GM21576 (cell line): Measurements from ENCODE around the gene FYN.
A peak's percentile ranks its signal among the peaks of the same experiment; 100 is the strongest.
"Not testable (repeated sequence)": the region's sequence is repeated elsewhere in the genome, so short reads cannot be mapped to it uniquely, and the experiment has no call there.

Experiments
- ATAC-seq: cut with Tn5 transposase; IDR thresholded peaks from one replicate; pipeline ENCODE4 v1.9.1; 2021; ENCODE audit warnings: mild to moderate bottlenecking, moderate library complexity; ENCODE audit not compliant: unreplicated experiment

The FYN gene

GRCh38 chr6:111835398-111835797 is 37.9 kb downstream of the FYN start:
- not testable (repeated sequence) for ATAC-seq

GRCh38 chr6:111834356-111834755 is 38.9 kb downstream of the FYN start:
- ATAC-seq: no peak

- no peak for ATAC-seq
Observed at GRCh38 chr6:111832833-111833418, 40.3 kb downstream of the FYN start.

- no peak for ATAC-seq
Observed at GRCh38 chr6:111831408-111831807, 41.8 kb downstream of the FYN start.

GRCh38 chr6:111829998-111830397 is 43.3 kb downstream of the FYN start:
- ATAC-seq: no peak

- ATAC-seq: no peak
Observed at GRCh38 chr6:111829581-111829980, 43.7 kb downstream of the FYN start.

GRCh38 chr6:111828809-111829208 is 44.4 kb downstream of the FYN start:
- no peak for ATAC-seq

- ATAC-seq: no peak
Observed at GRCh38 chr6:111825439-111826086, 47.7 kb downstream of the FYN start.

GRCh38 chr6:111824608-111825337 is 48.5 kb downstream of the FYN start:
- peak; percentile 87 for ATAC-seq

- no peak for ATAC-seq
Observed at GRCh38 chr6:111823831-111824607, 49.2 kb downstream of the FYN start.

- ATAC-seq: no peak
Observed at GRCh38 chr6:111823012-111823411, 50.2 kb downstream of the FYN start.

- no peak for ATAC-seq
Observed at GRCh38 chr6:111819458-111819857, 53.8 kb downstream of the FYN start.

GRCh38 chr6:111818539-111819226 is 54.6 kb downstream of the FYN start:
- no peak for ATAC-seq

GRCh38 chr6:111817451-111818120 is 55.7 kb downstream of the FYN start:
- ATAC-seq: no peak

- no peak for ATAC-seq
Observed at GRCh38 chr6:111813677-111814310, 59.5 kb downstream of the FYN start.

GRCh38 chr6:111813237-111813636 is 60.0 kb downstream of the FYN start:
- ATAC-seq: no peak

GRCh38 chr6:111812060-111813038 is 60.9 kb downstream of the FYN start:
- ATAC-seq: no peak

- ATAC-seq: no peak
Observed at GRCh38 chr6:111810294-111811131, 62.7 kb downstream of the FYN start.
